Kidney glomerular epithelial cell (primary cell): ENCODE measurements around the gene PLEKHM2.
A peak's percentile ranks its signal among the peaks of the same experiment; 100 is the strongest.
"Not testable (repeated sequence)": the region's sequence is repeated elsewhere in the genome, so short reads cannot be mapped to it uniquely, and the experiment has no call there.

Source experiments
- DNase-seq: peaks from one replicate; lab custom pipeline; 2025; lab: John Stamatoyannopoulos, UW

The PLEKHM2 gene

DNA sequence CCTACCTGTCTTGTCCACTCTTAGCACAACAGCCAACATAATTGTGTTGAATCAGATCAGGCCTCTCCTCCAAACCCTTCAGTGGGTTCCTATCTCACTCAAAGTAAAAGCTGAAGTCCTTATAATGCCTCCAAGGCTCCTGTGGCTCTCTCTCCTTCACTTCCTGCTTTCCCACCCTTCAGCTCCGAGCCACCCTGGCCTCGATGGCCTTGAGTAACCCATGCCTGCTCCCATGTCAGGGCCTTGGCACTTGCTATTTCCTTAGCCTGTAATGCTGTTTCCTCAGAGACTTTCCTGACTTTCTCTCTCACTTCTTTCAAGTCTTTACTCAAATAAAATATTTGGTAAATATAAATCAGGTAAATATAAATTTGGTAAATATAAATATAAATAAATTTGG, 8.1 kb upstream of the PLEKHM2 start:
- no peak for DNase-seq

GRCh38 chr1:15676688-15677661, 7.1 kb upstream of the PLEKHM2 start:
- no peak for DNase-seq

- peak; percentile 88 for DNase-seq
Measured at GRCh38 chr1:15678578-15678977, 5.5 kb upstream of the PLEKHM2 start.

GRCh38 chr1:15680131-15680530, 4.0 kb upstream of the PLEKHM2 start:
- peak; percentile 66 for DNase-seq

- peak; percentile 84 for DNase-seq
Measured at GRCh38 chr1:15680561-15681348, 3.4 kb upstream of the PLEKHM2 start.

GRCh38 chr1:15681349-15682292, 2.5 kb upstream of the PLEKHM2 start:
- no peak for DNase-seq

DNA sequence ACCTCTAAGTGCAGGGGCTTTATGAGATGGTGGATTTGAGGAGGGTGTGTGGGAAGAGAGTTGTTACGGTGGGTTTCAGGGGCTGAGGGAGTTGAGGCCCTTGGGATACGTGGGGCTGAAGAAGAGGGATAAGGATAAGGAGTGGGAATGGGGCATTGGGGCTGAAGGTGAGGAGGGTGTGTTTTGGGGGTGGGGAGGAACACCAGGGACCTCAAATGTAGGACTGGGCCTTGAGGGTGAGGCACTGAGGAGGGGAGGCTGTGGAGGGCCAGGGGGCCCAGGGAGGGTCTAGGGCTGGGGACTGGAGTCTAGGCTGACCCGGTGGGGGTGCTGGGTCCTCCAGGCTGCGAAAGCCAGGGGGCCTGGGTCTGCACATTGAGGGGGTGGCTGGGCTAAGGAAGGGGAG, 1.2 kb upstream of the PLEKHM2 start:
- no peak for DNase-seq

DNA sequence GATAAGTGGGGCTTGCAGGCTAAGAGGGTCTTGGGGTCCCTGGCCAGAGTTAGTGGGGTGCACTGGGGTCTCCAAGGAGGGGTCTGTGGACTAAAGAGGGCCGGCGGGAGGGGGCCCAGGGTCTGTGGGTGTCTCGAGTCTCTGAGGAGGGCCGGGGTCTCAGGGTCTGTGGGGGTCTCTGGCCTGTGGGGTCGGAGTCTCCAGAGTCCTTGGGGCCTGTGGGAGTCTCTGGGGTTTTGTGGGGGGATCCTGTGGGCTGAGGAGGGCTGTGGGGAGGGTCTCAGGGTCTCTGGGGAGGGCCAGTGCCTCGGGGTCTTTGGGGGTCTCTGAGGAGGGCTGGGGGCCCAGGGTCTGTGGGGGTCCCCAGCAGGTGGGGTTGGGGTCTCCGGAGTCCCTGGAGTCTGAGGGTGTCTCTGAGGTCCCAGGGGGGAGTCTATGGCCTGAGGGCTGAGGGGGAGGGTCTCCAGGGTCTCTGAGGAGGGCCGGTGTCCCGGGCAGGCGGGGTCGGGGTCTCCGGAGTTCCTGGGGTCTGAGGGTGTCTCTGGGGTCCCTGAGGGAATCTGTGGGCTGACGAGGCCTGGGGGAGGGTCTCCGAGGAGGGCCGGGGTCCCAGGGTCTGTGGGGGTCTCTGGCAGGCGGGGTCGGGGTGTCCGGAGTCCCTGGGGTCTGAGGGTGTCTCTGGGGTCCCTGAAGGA, 628 bp upstream of the PLEKHM2 start:
- DNase-seq, result no peak

DNA sequence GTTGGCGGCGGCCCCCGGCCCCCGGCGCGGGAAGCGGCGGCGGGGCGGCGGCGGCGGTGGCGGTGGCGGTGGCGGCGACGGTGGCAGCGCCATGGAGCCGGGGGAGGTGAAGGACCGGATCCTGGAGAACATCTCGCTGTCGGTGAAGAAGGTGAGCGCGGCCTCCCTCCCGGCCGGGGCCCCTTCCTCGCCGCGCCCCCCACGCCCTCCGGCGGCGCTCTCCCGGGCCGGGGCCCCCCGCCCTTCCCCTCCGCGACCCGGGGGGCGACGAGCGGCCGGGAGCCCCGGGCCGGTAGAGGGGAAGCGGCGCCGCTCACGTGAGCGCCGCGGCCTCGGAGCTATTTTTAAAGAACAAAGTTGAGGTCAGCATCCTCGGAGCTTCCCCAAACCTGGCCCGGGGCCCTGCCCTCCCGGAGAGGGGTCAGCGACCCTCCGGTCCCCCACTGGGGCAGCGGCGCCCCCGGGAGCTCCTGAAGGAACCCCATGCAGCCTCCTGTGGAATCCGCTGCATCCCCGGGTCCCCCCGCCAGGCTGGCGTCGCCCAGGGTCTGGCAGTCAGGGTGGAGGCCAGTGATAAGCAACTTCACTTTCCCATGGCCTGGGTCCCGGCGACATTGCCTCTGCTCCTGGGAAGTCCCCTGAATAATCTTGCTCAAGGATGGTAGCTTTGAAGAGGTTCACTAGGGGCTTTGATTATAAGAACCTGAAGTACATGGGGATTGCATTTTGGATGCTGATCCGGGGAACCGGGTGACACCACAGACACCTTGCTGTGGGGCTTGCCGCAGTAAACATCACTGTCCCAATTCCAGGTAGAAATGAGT, 560 bp downstream of the PLEKHM2 start:
- no peak for DNase-seq

DNA sequence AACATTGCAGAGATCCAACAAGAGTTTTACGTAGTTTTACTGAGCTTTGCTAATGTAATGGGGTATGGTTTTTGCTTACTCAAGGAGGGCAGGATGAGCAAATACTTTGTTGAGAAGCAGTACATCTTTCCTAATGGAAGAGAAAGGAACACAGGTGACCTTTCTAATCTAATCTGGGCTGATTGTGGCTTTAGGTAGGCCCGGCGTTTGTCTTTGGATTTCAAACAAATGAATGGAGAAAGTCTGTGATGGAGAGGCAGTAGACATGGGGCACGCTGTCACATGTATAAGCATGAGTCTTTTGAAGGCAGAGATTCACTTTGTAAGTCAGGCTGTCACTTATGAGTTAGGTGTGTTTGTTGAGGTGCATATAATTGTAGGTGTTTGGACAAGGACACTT, 1.7 kb downstream of the PLEKHM2 start:
- DNase-seq, result no peak

DNA sequence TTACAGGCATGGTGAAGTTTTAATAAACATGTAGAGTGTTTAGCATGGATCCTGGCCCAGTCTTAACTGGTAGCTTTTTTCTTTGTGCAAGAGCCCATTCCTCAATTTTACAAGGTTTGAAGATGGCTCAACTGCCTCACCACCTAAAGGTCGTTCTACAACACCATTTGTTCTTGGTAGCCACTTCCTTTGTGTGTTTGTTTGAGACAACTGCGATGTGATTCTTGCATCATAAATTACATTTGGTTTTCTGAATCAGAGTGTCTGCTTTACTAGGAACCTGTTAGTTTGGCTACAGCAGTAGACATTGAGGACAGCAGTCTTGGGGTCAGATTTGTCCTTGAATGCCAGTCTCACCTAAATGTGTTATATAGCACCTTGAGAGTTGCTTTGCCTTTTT, 3.3 kb downstream of the PLEKHM2 start:
- no peak for DNase-seq

- DNase-seq, result no peak
Measured at GRCh38 chr1:15690317-15690716, 6.2 kb downstream of the PLEKHM2 start.

GRCh38 chr1:15691434-15692032, 7.4 kb downstream of the PLEKHM2 start:
- no peak for DNase-seq

- no peak for DNase-seq
Measured at GRCh38 chr1:15692121-15692682, 8.1 kb downstream of the PLEKHM2 start.

GRCh38 chr1:15693371-15693770, 9.3 kb downstream of the PLEKHM2 start:
- no peak for DNase-seq

- no peak for DNase-seq
Measured at GRCh38 chr1:15696956-15697521, 12.9 kb downstream of the PLEKHM2 start.

GRCh38 chr1:15698201-15698600, 14.1 kb downstream of the PLEKHM2 start:
- no peak for DNase-seq

- DNase-seq, result not testable (repeated sequence)
Measured at GRCh38 chr1:15699321-15699720, 15.2 kb downstream of the PLEKHM2 start.

GRCh38 chr1:15700508-15700907, 16.4 kb downstream of the PLEKHM2 start:
- no peak for DNase-seq
